Measurements from ENCODE around the gene ZFYVE28. TPM values are rescaled to one million over a fixed set of nuclear protein-coding genes. Genes with fewer than 3 reads are reported as not detected.
A peak's percentile ranks its signal among the peaks of the same experiment; 100 is the strongest.

ZFYVE28 gene
- total RNA-seq, 4 donors from 2014 or later = 44.8 to 110 (median 69.6) TPM

DNA sequence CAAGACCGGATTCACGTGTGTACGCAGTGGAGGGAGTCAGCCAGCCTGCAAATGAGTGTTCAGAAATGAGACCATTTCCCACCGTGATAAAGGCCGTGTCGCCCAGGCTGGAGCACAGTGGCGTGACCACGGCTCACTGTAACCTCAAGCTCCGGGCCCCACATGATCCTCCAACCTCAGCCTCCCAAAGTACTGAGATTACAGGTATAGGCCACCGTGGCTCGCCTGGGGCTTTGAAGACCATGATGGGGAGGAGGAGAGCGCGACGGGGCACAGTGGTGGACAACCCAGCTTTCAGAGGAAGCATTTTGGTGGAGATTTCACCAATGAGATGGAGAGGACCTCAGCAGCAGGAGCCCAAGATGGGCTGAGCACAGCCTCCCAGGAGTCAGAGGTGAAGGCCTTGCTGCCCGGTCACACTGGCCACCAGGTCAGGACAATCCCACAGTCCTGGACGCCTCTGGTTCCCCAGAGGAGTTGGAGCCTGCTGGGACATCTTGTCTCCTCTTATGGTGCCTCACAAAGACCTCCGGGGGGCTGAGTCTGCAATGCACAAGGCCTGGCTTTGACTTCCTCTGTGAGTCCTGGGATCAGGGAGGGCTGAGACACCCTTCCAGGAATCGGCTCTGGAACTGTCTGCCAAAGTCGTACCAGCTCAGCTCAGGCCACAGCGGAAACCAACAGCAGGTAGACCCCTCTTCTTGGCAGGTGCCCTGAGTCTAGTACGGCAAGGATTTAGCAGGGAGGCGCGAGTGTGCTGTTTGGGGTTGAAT is 134.1 kb downstream of the ZFYVE28 start:
- Histone ChIP-seq H3K4me1 (no peaks in the 10 kb centered on the region), H3K9me3 (no peaks in the 10 kb centered on the region), H3K36me3 (no peaks in the 10 kb centered on the region), H3K4me3 (no peak overlapping the region), H3K27me3 (no peaks in the 10 kb centered on the region), H3K27ac (no peak overlapping the region)
- TF ChIP-seq POLR2AphosphoS5 (IDR thresholded peaks at IDR 0.05) (no peak), EP300 (IDR thresholded peaks at IDR 0.05; ENCODE audit: low read depth) (no peak), POLR2A (IDR thresholded peaks at IDR 0.05) (no peak), CTCF (IDR thresholded peaks at IDR 0.05) (no peak)
- WGBS, 2 donors (ENCODE audit: low coverage in 1 of 2) = 95% methylated on average over 22 of the region's 23 CpGs; no CpG with 5 or more reads in 1 of the 2 donors
- intact Hi-C loops (cut with DNase I; ENCODE audit: low total_unique reads) = no loop called here
- DNase-seq = no peak
- in situ Hi-C loops (cut with MboI; ENCODE audit: low pct_ligation_motif_present in 1 of 4, low pct_unique_long_range_greater_than_20kb in 1 of 4, low sequenced_read_pairs in 3 of 4) = no loop called here

- intact Hi-C loops (cut with DNase I; ENCODE audit: low total_unique reads) = no loop called here
- Histone ChIP-seq H3K4me1 (no peaks in the 10 kb centered on the region), H3K27ac (no peak overlapping the region), H3K27me3 (no peaks in the 10 kb centered on the region), H3K4me3 (no peak overlapping the region), H3K36me3 (no peaks in the 10 kb centered on the region), H3K9me3 (no peaks in the 10 kb centered on the region)
- TF ChIP-seq POLR2A (IDR thresholded peaks at IDR 0.05) = no peak
- TF ChIP-seq CTCF (IDR thresholded peaks at IDR 0.05) = no peak
- TF ChIP-seq EP300 (IDR thresholded peaks at IDR 0.05; ENCODE audit: low read depth) = no peak
- no peak for TF ChIP-seq POLR2AphosphoS5 (IDR thresholded peaks at IDR 0.05)
- in situ Hi-C loops (cut with MboI; ENCODE audit: low pct_ligation_motif_present in 1 of 4, low pct_unique_long_range_greater_than_20kb in 1 of 4, low sequenced_read_pairs in 3 of 4) = no loop called here
- DNase-seq = no peak
- 93 to 100% methylated on average over 2 to 3 of the region's 3 CpGs for WGBS, 2 donors (ENCODE audit: low coverage in 1 of 2)
Observed at GRCh38 chr4:2283199-2283711, 135.2 kb downstream of the ZFYVE28 start.

DNA sequence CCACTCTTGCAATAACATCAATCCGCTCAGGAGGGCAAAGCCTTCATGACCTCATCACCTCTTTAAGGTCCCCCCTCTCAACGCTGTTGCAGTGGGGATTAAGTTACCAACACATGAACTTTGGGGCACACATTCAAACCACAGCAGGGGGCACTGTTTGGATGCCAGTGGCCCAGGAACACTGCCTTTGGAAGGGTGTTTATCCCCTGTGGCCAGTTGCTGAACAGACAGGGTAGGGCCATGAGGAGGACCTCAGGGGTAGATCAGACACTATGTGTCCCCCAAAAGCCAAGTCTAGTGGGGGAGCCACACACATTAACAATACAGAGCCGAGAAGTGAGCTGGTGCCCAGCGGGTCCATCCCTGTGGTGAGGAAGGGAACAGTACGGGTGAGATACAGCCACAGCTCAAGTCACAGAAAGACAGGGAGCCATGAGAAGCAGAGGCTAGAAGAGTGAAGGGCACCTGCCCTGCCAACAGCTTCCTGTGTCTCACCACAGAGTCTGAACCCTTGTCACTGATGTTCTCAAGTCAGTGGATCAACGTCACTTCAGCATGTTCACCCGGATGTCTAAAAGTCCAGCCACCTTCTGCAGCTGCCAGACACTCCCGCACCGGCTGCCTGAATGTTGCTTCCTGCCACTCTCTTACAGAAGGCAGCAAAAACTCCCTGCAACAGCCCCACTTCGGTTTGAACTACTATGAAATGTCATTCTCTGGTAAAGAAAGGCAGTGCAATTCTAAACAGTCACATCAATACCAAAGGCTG is 136.7 kb downstream of the ZFYVE28 start:
- Histone ChIP-seq H3K4me1 (no peaks in the 10 kb centered on the region), H3K4me3 (no peak overlapping the region), H3K27me3 (no peaks in the 10 kb centered on the region), H3K9me3 (no peaks in the 10 kb centered on the region), H3K27ac (peak overlapping the region in 2 of 4 donors; percentile 10 to 51), H3K36me3 (no peaks in the 10 kb centered on the region)
- intact Hi-C loops (cut with DNase I; ENCODE audit: low total_unique reads) = no loop called here
- WGBS, 2 donors (ENCODE audit: low coverage in 1 of 2) = 60 to 71% methylated on average over 3 to 10 of the region's 10 CpGs
- in situ Hi-C loops (cut with MboI; ENCODE audit: low pct_ligation_motif_present in 1 of 4, low pct_unique_long_range_greater_than_20kb in 1 of 4, low sequenced_read_pairs in 3 of 4) = no loop called here
- TF ChIP-seq EP300 (IDR thresholded peaks at IDR 0.05; ENCODE audit: low read depth) (no peak), POLR2A (IDR thresholded peaks at IDR 0.05) (no peak), POLR2AphosphoS5 (IDR thresholded peaks at IDR 0.05) (peak in 1 of 3 donors; percentile 38), CTCF (IDR thresholded peaks at IDR 0.05) (peak in 2 of 5 experiments; percentile 36 to 41)
- peak; percentile 63 for DNase-seq
